MCF 10A (cell line): ENCODE results near the gene KATNA1. TPM values are rescaled to one million over a fixed set of nuclear protein-coding genes. Genes with fewer than 3 reads are reported as not detected.
"Not testable (repeated sequence)": the region's sequence is repeated elsewhere in the genome, so short reads cannot be mapped to it uniquely, and the experiment has no call there.

Source experiments
- BruUV-seq: library from RNA; stranded (reverse); fragments of 400-500 nt; replicated peaks from 2 replicates; lab custom pipeline; 2021; lab: Mats Ljungman, UMichigan
- CTCF ChIA-PET: fragments of 300-600 bp; sonication (Branson Sonifier 250); formaldehyde crosslinking; extraction: SDS; loops from one replicate; lab custom pipeline; 2021; ENCODE audit warnings: antibody characterized with exemption, inconsistent platforms; lab: Yijun Ruan, JAX
- POLR2A ChIA-PET: fragments of 300-600, 350-650 bp; sonication (Branson Sonifier 250); formaldehyde crosslinking; extraction: SDS; loops from one replicate; lab custom pipeline; 2020; ENCODE audit warnings: antibody characterized with exemption, inconsistent platforms; lab: Yijun Ruan, JAX
- DNase-seq: peaks from one replicate; pipeline ENCODE4 v3.0.0-alpha.2; 2018; ENCODE audit not compliant: unreplicated experiment
- H3K27ac Mint-ChIP-seq: one replicate; pipeline ENCODE4 v1.8.0; 2022; ENCODE audit warnings: mild to moderate bottlenecking, low read depth, mixed read lengths; ENCODE audit not compliant: unreplicated experiment
- H3K27me3 Mint-ChIP-seq: one replicate; pipeline ENCODE4 v1.8.0; 2022; ENCODE audit warnings: mixed read lengths; ENCODE audit not compliant: insufficient read depth, unreplicated experiment
- H3K36me3 Mint-ChIP-seq: one replicate; pipeline ENCODE4 v1.8.0; 2022; ENCODE audit warnings: mild to moderate bottlenecking, moderate library complexity, mixed read lengths; ENCODE audit not compliant: insufficient read depth, unreplicated experiment
- H3K4me1 Mint-ChIP-seq: one replicate; pipeline ENCODE4 v1.8.0; 2022; ENCODE audit warnings: mixed read lengths; ENCODE audit not compliant: insufficient read depth, unreplicated experiment
- H3K4me3 Mint-ChIP-seq: one replicate; pipeline ENCODE4 v1.8.0; 2022; ENCODE audit warnings: mild to moderate bottlenecking, moderate library complexity, mixed read lengths; ENCODE audit not compliant: unreplicated experiment
- H3K9me3 Mint-ChIP-seq: one replicate; pipeline ENCODE4 v1.8.0; 2022; ENCODE audit warnings: mixed read lengths; ENCODE audit not compliant: unreplicated experiment
- CTCF ChIP-seq: fragments of 200-600 bp; IDR thresholded peaks from one replicate; pipeline ENCODE4 v1.8.0; 2022; ENCODE audit warnings: antibody characterized with exemption, mild to moderate bottlenecking; ENCODE audit not compliant: unreplicated experiment
- intact Hi-C: fragments of 100-400 bp; cut with micrococcal nuclease; formaldehyde crosslinking; loops from 2 replicates; pipeline ENCODE4 v1.14.1; 2022
- total RNA-seq: library from RNA; stranded (reverse); gene quantifications from 2 replicates; pipeline ENCODE4 v1.2.3, GENCODE V29; 2022

KATNA1 gene
- total RNA-seq, 1 experiment from 2014 or later = 25.8 TPM

GRCh38 chr6:149694921-149695320 lies 46.4 kb upstream of the KATNA1 start:
- no peaks in the 10 kb centered on the region for H3K27me3 Mint-ChIP-seq
- intact Hi-C loops = no loop called here

GRCh38 chr6:149691201-149691600 lies 42.7 kb upstream of the KATNA1 start:
- no peak for DNase-seq
- ChIA-PET CTCF (interaction anchor here (0.6 to 1.2 kb wide), 2 partner anchors 27 to 93 kb away, joined by 3 read pairs; no protein-coding TSS in a partner anchor), POLR2A (interaction anchor here (1.6 kb wide), 1 partner anchor 26 kb away, joined by 4 read pairs; no protein-coding TSS in a partner anchor)
- H3K4me1 Mint-ChIP-seq = peaks cover 6% of the 10 kb centered on the region
- intact Hi-C loops = no loop called here
- H3K27me3 Mint-ChIP-seq = no peaks in the 10 kb centered on the region
- H3K36me3 Mint-ChIP-seq = peaks cover 32% of the 10 kb centered on the region
- no peak for TF ChIP-seq CTCF
- no peak overlapping the region for H3K4me3 Mint-ChIP-seq
- H3K9me3 Mint-ChIP-seq = no peaks in the 10 kb centered on the region
- no TSS peak for BruUV-seq
- H3K27ac Mint-ChIP-seq = peak overlapping the region; percentile 75

More at GRCh38 chr6:149694921-149695320, 46.4 kb upstream of the KATNA1 start:
- Mint-ChIP-seq H3K4me1 (peaks cover 12% of the 10 kb centered on the region), H3K4me3 (no peak overlapping the region), H3K9me3 (no peaks in the 10 kb centered on the region), H3K36me3 (peaks cover 25% of the 10 kb centered on the region), H3K27ac (peak overlapping the region; percentile 51)
- no peak for TF ChIP-seq CTCF
- ChIA-PET CTCF (no interaction called here), POLR2A (interaction anchor here (0.9 to 7.4 kb wide), 5 partner anchors 10 to 149 kb away, joined by 3 to 96 read pairs (median 6); partner anchors contain the start of genes KATNA1, LATS1 and PPIL4)
- no peak for DNase-seq
- BruUV-seq = no TSS peak

GRCh38 chr6:149686230-149686629 lies 37.7 kb upstream of the KATNA1 start:
- TF ChIP-seq CTCF = no peak
- Mint-ChIP-seq H3K27ac (no peak overlapping the region), H3K36me3 (peaks cover 33% of the 10 kb centered on the region), H3K4me3 (no peak overlapping the region), H3K27me3 (no peaks in the 10 kb centered on the region), H3K9me3 (no peaks in the 10 kb centered on the region), H3K4me1 (peaks cover 3% of the 10 kb centered on the region)
- BruUV-seq = no TSS peak
- no peak for DNase-seq
- CTCF ChIA-PET = interaction anchor here (0.7 kb wide), 1 partner anchor 16 kb away, joined by 3 read pairs; no protein-coding TSS in a partner anchor
- intact Hi-C loops = no loop called here
- POLR2A ChIA-PET = interaction anchor here (0.8 to 1.0 kb wide), 2 partner anchors 31 to 32 kb away, joined by 3 to 4 read pairs; partner anchors contain the start of gene LATS1

GRCh38 chr6:149683256-149683859 lies 34.8 kb upstream of the KATNA1 start:
- DNase-seq = no peak
- no peak for TF ChIP-seq CTCF
- H3K9me3 Mint-ChIP-seq = no peaks in the 10 kb centered on the region
- H3K27me3 Mint-ChIP-seq = no peaks in the 10 kb centered on the region
- intact Hi-C loops = no loop called here
- H3K4me3 Mint-ChIP-seq = no peak overlapping the region
- peaks cover 50% of the 10 kb centered on the region for H3K36me3 Mint-ChIP-seq
- CTCF ChIA-PET = interaction anchor here (0.6 kb wide), 1 partner anchor 21 kb away, joined by 3 read pairs; no protein-coding TSS in a partner anchor
- H3K4me1 Mint-ChIP-seq = peaks cover 9% of the 10 kb centered on the region
- no peak overlapping the region for H3K27ac Mint-ChIP-seq
- BruUV-seq = no TSS peak
- POLR2A ChIA-PET = interaction anchor here (1.2 kb wide), 1 partner anchor 14 kb away, joined by 3 read pairs; no protein-coding TSS in a partner anchor

- intact Hi-C loops, H3K27ac Mint-ChIP-seq, H3K4me3 Mint-ChIP-seq, H3K27me3 Mint-ChIP-seq, DNase-seq, H3K9me3 Mint-ChIP-seq, BruUV-seq: not testable (repeated sequence)
- CTCF ChIA-PET = interaction anchor here (0.6 kb wide), 1 partner anchor 18 kb away, joined by 4 read pairs; no protein-coding TSS in a partner anchor
- H3K36me3 Mint-ChIP-seq = peaks cover 63% of the 10 kb centered on the region
- peaks cover 16% of the 10 kb centered on the region for H3K4me1 Mint-ChIP-seq
- POLR2A ChIA-PET = interaction anchor here (0.6 kb wide), 1 partner anchor 218 kb away, joined by 3 read pairs; no protein-coding TSS in a partner anchor
Measured at GRCh38 chr6:149681845-149682244, 33.3 kb upstream of the KATNA1 start.
